GM12878 (cell line): ENCODE data around the gene COX4I2. TPM values are rescaled to one million over a fixed set of nuclear protein-coding genes. Genes with fewer than 3 reads are reported as not detected.

Experiments used
- CEBPB ChIP-seq, 2 experiments: fragments of 150-350 bp in 1 of 2; IDR thresholded peaks; 2 replicates each; pipeline ENCODE4 v1.6.1; 2012 to 2014; ENCODE audit warnings: low read depth in 2 of 2, low read length in 2 of 2, borderline replicate concordance in 1 of 2, inconsistent platforms in 1 of 2
- EP300 ChIP-seq, 2 experiments: fragments of 150-350 bp in 1 of 2; IDR thresholded peaks; 2 replicates each; pipeline ENCODE4 v1.6.1; 2011 to 2012; ENCODE audit warnings: low read depth in 2 of 2, low read length in 2 of 2, borderline replicate concordance in 1 of 2, improper control_type of control experiment in 1 of 2, inconsistent platforms in 1 of 2; ENCODE audit not compliant: control insufficient read depth in 1 of 2
- FOS ChIP-seq: IDR thresholded peaks from 3 replicates; pipeline ENCODE4 v1.6.1; 2011; ENCODE audit warnings: borderline replicate concordance; ENCODE audit not compliant: insufficient read length; ENCODE audit errors: extremely low read depth
- MEF2B ChIP-seq: fragments of 450-650 bp; IDR thresholded peaks from 2 replicates; pipeline ENCODE4 v1.6.1; 2018; ENCODE audit warnings: mild to moderate bottlenecking, moderate library complexity; ENCODE audit not compliant: partially characterized antibody, poor library complexity, severe bottlenecking
- polyA plus RNA-seq, 11 experiments: library from polyadenylated mRNA; depleted of rRNA in 4 of 11; unstranded in 6 of 11; stranded (reverse) in 5 of 11; fragments of >200 nt; fragmentation: Nextera tagmentation in 4 of 11; fragmentation: Illumina TruSeq in 1 of 11; extraction: Ambion mirVana in 4 of 11; extraction: Trizol in 1 of 11; gene quantifications; 1 replicate in 1 of 11; 2 replicates in 10 of 11; pipeline versions ENCODE4 v1.2.1 to v1.2.3, GENCODE V29; 2011 to 2016; ENCODE audit warnings: inconsistent platforms in 2 of 11, missing spikeins in 2 of 11, low read depth in 1 of 11
- total RNA-seq, 4 experiments: library from RNA; depleted of rRNA in 3 of 4; stranded (reverse); fragments of >200 nt in 3 of 4; fragmentation: Illumina TruSeq in 1 of 4; extraction: Trizol in 1 of 4; gene quantifications; 2 replicates each; pipeline versions ENCODE4 v1.2.1 to v1.2.3, GENCODE V29; 2013 to 2021
- TF ChIP-seq, protein P1 (sequence below): IDR thresholded peaks from 2 replicates; pipeline ENCODE4 v1.6.1; 2012; ENCODE audit warnings: improper control_type of control experiment, low read depth, low read length; ENCODE audit not compliant: insufficient replicate concordance
- TF ChIP-seq, protein P2 (sequence below): fragments of 450-650 bp; formaldehyde crosslinking; IDR thresholded peaks from 2 replicates; pipeline ENCODE4 v1.5.0; 2022; ENCODE audit warnings: mild to moderate bottlenecking, missing genetic modification characterization

COX4I2 gene
- total and polyA plus RNA-seq, 10 of the 15 experiments (the other 5 are each of a cell fraction or from before 2014, with no cell fraction given) = not detected

DNA sequence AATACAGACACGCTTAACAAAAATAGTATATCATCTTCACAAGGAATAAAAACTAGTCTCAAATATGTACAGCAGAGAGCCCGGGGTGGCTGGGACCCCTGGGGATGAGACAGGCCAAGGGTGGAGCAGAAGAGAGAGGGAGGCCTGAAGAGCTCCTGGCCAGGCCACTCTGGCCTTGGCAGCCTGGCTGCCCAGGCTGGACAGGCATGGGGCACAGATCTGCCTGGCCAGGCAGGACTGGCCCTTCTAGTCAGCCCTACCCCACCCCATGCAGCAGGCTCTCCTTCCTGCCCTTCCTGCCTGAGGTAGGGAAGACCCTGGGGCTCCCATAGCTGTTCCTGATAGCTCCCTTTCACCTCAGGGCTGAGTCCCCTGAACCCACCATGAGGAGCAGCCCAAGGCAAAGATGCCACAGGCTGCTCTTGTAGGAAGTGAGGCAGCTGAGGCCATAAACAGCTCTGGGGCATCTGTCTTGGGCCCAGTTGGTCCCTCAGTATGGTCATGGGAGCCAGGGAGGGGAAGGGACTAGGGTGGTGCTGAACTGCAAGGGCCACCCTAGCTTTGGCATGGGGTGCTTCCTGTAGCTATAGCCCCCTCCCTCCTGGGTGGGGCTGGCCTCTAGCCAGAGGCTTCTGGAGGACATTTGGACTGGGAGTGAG, 27.1 kb downstream of the COX4I2 start (continued):
- TF ChIP-seq, protein P1, sequence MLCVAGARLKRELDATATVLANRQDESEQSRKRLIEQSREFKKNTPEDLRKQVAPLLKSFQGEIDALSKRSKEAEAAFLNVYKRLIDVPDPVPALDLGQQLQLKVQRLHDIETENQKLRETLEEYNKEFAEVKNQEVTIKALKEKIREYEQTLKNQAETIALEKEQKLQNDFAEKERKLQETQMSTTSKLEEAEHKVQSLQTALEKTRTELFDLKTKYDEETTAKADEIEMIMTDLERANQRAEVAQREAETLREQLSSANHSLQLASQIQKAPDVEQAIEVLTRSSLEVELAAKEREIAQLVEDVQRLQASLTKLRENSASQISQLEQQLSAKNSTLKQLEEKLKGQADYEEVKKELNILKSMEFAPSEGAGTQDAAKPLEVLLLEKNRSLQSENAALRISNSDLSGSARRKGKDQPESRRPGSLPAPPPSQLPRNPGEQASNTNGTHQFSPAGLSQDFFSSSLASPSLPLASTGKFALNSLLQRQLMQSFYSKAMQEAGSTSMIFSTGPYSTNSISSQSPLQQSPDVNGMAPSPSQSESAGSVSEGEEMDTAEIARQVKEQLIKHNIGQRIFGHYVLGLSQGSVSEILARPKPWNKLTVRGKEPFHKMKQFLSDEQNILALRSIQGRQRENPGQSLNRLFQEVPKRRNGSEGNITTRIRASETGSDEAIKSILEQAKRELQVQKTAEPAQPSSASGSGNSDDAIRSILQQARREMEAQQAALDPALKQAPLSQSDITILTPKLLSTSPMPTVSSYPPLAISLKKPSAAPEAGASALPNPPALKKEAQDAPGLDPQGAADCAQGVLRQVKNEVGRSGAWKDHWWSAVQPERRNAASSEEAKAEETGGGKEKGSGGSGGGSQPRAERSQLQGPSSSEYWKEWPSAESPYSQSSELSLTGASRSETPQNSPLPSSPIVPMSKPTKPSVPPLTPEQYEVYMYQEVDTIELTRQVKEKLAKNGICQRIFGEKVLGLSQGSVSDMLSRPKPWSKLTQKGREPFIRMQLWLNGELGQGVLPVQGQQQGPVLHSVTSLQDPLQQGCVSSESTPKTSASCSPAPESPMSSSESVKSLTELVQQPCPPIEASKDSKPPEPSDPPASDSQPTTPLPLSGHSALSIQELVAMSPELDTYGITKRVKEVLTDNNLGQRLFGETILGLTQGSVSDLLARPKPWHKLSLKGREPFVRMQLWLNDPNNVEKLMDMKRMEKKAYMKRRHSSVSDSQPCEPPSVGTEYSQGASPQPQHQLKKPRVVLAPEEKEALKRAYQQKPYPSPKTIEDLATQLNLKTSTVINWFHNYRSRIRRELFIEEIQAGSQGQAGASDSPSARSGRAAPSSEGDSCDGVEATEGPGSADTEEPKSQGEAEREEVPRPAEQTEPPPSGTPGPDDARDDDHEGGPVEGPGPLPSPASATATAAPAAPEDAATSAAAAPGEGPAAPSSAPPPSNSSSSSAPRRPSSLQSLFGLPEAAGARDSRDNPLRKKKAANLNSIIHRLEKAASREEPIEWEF = no peak
- TF ChIP-seq, protein P2, sequence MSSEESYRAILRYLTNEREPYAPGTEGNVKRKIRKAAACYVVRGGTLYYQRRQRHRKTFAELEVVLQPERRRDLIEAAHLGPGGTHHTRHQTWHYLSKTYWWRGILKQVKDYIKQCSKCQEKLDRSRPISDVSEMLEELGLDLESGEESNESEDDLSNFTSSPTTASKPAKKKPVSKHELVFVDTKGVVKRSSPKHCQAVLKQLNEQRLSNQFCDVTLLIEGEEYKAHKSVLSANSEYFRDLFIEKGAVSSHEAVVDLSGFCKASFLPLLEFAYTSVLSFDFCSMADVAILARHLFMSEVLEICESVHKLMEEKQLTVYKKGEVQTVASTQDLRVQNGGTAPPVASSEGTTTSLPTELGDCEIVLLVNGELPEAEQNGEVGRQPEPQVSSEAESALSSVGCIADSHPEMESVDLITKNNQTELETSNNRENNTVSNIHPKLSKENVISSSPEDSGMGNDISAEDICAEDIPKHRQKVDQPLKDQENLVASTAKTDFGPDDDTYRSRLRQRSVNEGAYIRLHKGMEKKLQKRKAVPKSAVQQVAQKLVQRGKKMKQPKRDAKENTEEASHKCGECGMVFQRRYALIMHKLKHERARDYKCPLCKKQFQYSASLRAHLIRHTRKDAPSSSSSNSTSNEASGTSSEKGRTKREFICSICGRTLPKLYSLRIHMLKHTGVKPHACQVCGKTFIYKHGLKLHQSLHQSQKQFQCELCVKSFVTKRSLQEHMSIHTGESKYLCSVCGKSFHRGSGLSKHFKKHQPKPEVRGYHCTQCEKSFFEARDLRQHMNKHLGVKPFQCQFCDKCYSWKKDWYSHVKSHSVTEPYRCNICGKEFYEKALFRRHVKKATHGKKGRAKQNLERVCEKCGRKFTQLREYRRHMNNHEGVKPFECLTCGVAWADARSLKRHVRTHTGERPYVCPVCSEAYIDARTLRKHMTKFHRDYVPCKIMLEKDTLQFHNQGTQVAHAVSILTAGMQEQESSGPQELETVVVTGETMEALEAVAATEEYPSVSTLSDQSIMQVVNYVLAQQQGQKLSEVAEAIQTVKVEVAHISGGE = no peak
- TF ChIP-seq CEBPB (IDR thresholded peaks at IDR 0.05; ENCODE audit: borderline replicate concordance in 1 of 2, low read depth in 2 of 2, low read length in 2 of 2) = no peak
- no peak for TF ChIP-seq MEF2B
- no peak for TF ChIP-seq EP300 (IDR thresholded peaks at IDR 0.05; ENCODE audit: borderline replicate concordance in 1 of 2, control insufficient read depth in 1 of 2, low read depth in 2 of 2, low read length in 2 of 2)
- TF ChIP-seq FOS = no peak
